Prostate gland (tissue), 2 donors: ENCODE data around the gene SNRPA1.

Experiments used
- POLR2A ChIP-seq: fragments of 450-650 bp; IDR thresholded peaks from one replicate; pipeline ENCODE4 v1.6.1; 2016; ENCODE audit warnings: antibody characterized with exemption, mild to moderate bottlenecking
- TF ChIP-seq, protein P1 (sequence below), 4 experiments: fragments of 200-600 bp in 2 of 4; fragments of 450-650 bp in 2 of 4; sonication (generic) in 2 of 4; IDR thresholded peaks; 1 replicate in 3 of 4; 2 replicates in 1 of 4; pipeline ENCODE4 v1.5.1; 2016 to 2019; ENCODE audit warnings: antibody characterized with exemption in 4 of 4, mild to moderate bottlenecking in 2 of 4, moderate library complexity in 2 of 4

- TF ChIP-seq, protein P1, sequence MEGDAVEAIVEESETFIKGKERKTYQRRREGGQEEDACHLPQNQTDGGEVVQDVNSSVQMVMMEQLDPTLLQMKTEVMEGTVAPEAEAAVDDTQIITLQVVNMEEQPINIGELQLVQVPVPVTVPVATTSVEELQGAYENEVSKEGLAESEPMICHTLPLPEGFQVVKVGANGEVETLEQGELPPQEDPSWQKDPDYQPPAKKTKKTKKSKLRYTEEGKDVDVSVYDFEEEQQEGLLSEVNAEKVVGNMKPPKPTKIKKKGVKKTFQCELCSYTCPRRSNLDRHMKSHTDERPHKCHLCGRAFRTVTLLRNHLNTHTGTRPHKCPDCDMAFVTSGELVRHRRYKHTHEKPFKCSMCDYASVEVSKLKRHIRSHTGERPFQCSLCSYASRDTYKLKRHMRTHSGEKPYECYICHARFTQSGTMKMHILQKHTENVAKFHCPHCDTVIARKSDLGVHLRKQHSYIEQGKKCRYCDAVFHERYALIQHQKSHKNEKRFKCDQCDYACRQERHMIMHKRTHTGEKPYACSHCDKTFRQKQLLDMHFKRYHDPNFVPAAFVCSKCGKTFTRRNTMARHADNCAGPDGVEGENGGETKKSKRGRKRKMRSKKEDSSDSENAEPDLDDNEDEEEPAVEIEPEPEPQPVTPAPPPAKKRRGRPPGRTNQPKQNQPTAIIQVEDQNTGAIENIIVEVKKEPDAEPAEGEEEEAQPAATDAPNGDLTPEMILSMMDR (IDR thresholded peaks at IDR 0.05) = peak in 2 of 4 experiments; percentile 2 to 23
- peak; percentile 88 for TF ChIP-seq POLR2A
Measured at GRCh38 chr15:101277038-101277822, 17.8 kb downstream of the SNRPA1 start, which contains the start of gene SELENOS.
